Lung microvascular endothelial cell (primary cell): ENCODE data around the gene MASP1. TPM values are rescaled to one million over a fixed set of nuclear protein-coding genes. Genes with fewer than 3 reads are reported as not detected.
A peak's percentile ranks its signal among the peaks of the same experiment; 100 is the strongest.

Source experiments
- DNase-seq, 2 donors: peaks; one replicate each; pipeline versions ENCODE4 v3.0.0 to v3.0.0-alpha.2; 2010; ENCODE audit warnings: low read depth in 2 of 2
- total RNA-seq: library from RNA; depleted of rRNA; stranded (reverse); fragments of >200 nt; gene quantifications from 2 replicates; pipeline ENCODE4 v1.2.1, GENCODE V29; 2014

The MASP1 gene
- 0.40 and 1.7 TPM in 2 replicates for total RNA-seq

- no peak for DNase-seq
Measured at GRCh38 chr3:187291512-187292132, at the start of gene MASP1. TSS of gene MASP1 (minus strand) at chr3:187291737. CDS start at chr3:187291632, 105 bp downstream.

- no peak for DNase-seq
Measured at GRCh38 chr3:187340578-187340977, 49.0 kb upstream of the MASP1 start.

- DNase-seq = no peak
Measured at GRCh38 chr3:187336322-187336721, 44.8 kb upstream of the MASP1 start.

GRCh38 chr3:187334904-187335303 is 43.4 kb upstream of the MASP1 start:
- no peak for DNase-seq

GRCh38 chr3:187328691-187329090 is 37.2 kb upstream of the MASP1 start:
- DNase-seq = no peak

- DNase-seq = no peak
Measured at GRCh38 chr3:187327845-187328244, 36.3 kb upstream of the MASP1 start.

GRCh38 chr3:187325632-187326031 is 34.1 kb upstream of the MASP1 start:
- no peak for DNase-seq

- DNase-seq = no peak
Measured at GRCh38 chr3:187323091-187323490, 31.6 kb upstream of the MASP1 start.

- DNase-seq = no peak
Measured at GRCh38 chr3:187322291-187322690, 30.8 kb upstream of the MASP1 start.

GRCh38 chr3:187321766-187322165 is 30.2 kb upstream of the MASP1 start:
- DNase-seq = no peak

GRCh38 chr3:187319699-187320302 is 28.3 kb upstream of the MASP1 start:
- peak; percentile 48 to 80 for DNase-seq

GRCh38 chr3:187318819-187319616 is 27.5 kb upstream of the MASP1 start:
- peak; percentile 73 to 82 for DNase-seq

GRCh38 chr3:187315872-187316271 is 24.3 kb upstream of the MASP1 start:
- no peak for DNase-seq

GRCh38 chr3:187314176-187314575 is 22.6 kb upstream of the MASP1 start:
- DNase-seq = no peak

GRCh38 chr3:187310954-187311470 is 19.5 kb upstream of the MASP1 start:
- no peak for DNase-seq

GRCh38 chr3:187310226-187310625 is 18.7 kb upstream of the MASP1 start:
- no peak for DNase-seq

GRCh38 chr3:187305881-187306280 is 14.3 kb upstream of the MASP1 start:
- DNase-seq = no peak

GRCh38 chr3:187299611-187300010 is 8.1 kb upstream of the MASP1 start:
- DNase-seq = no peak

- no peak for DNase-seq
Measured at GRCh38 chr3:187296911-187297310, 5.4 kb upstream of the MASP1 start.

GRCh38 chr3:187296058-187296457 is 4.5 kb upstream of the MASP1 start:
- peak in 1 of 2 donors; percentile 47 for DNase-seq

GRCh38 chr3:187295316-187296034 is 3.9 kb upstream of the MASP1 start:
- peak in 1 of 2 donors; percentile 12 for DNase-seq
